T-cell (primary cell): Measurements from ENCODE around the gene ENC1. TPM values are rescaled to one million over a fixed set of nuclear protein-coding genes. Genes with fewer than 3 reads are reported as not detected.

Experiments used
- ATAC-seq, 4 experiments: fragments of 200-7000 bp in 3 of 4; fragments of 150-1000 bp in 1 of 4; cut with Tn5 transposase; replicated peaks in 1 of 4; 1 replicate in 3 of 4; 2 replicates in 1 of 4; pipeline ENCODE4 v1.10.0; 2021; ENCODE audit warnings: moderate library complexity in 3 of 4, mild to moderate bottlenecking in 2 of 4, moderate number of reproducible peaks in 1 of 4
- CTCF ChIA-PET, 2 donors: fragments of 300-600 bp; sonication (Branson Sonifier 250); formaldehyde crosslinking; loops; one replicate each; lab custom pipeline; 2022; ENCODE audit warnings: antibody characterized with exemption in 2 of 2; lab: Charles Lee
- POLR2A ChIA-PET, 2 donors: fragments of 300-600 bp; sonication (Branson Sonifier 250); formaldehyde crosslinking; loops; one replicate each; lab custom pipeline; 2022; ENCODE audit warnings: antibody characterized with exemption in 2 of 2; lab: Charles Lee
- DNase-seq, 35 experiments: peaks; one replicate each; pipeline versions ENCODE4 v3.0.0 to v3.0.0-alpha.2; 2013 to 2023
- H3K27ac ChIP-seq: one replicate; pipeline ENCODE4 v1.5.1; 2013; ENCODE audit warnings: low read length
- H3K27me3 ChIP-seq, 2 experiments: replicated peaks in 1 of 2; 1 replicate in 1 of 2; 2 replicates in 1 of 2; pipeline versions ENCODE4 v1.6.1 to v1.7.0; 2013; ENCODE audit warnings: low read length in 1 of 2, mixed read lengths in 1 of 2; ENCODE audit not compliant: control insufficient read depth in 2 of 2, insufficient read depth in 2 of 2; ENCODE audit errors: extremely low read depth in 1 of 2
- H3K36me3 ChIP-seq, 2 donors: 1 replicate in 1 of 2; 2 replicates in 1 of 2; pipeline versions ENCODE4 v1.6.1 to v1.7.0; 2013; ENCODE audit warnings: low read length in 1 of 2; ENCODE audit not compliant: control insufficient read depth in 2 of 2, insufficient read depth in 1 of 2; ENCODE audit errors: extremely low read depth in 1 of 2
- H3K4me1 ChIP-seq, 2 experiments: 1 replicate in 1 of 2; 2 replicates in 1 of 2; pipeline versions ENCODE4 v1.6.1 to v1.7.0; 2013; ENCODE audit warnings: low read length in 2 of 2, mixed read lengths in 1 of 2; ENCODE audit not compliant: insufficient read depth in 2 of 2, control insufficient read depth in 1 of 2; ENCODE audit errors: extremely low read depth in 1 of 2
- H3K4me3 ChIP-seq, 2 donors: 1 replicate in 1 of 2; 2 replicates in 1 of 2; pipeline versions ENCODE4 v1.5.1 to v1.7.0; 2013; ENCODE audit warnings: mild to moderate bottlenecking in 2 of 2, low read length in 1 of 2, moderate library complexity in 1 of 2; ENCODE audit not compliant: control insufficient read depth in 1 of 2; ENCODE audit errors: extremely low read depth in 1 of 2
- H3K9me3 ChIP-seq: 2 replicates; pipeline ENCODE4 v1.7.0; 2013
- H3K27ac Mint-ChIP-seq, 2 donors: one replicate each; pipeline ENCODE4 v1.8.0; 2020 to 2021; ENCODE audit warnings: mild to moderate bottlenecking in 2 of 2, mixed read lengths in 2 of 2
- H3K27me3 Mint-ChIP-seq, 2 donors: one replicate each; pipeline ENCODE4 v1.8.0; 2021 to 2022; ENCODE audit warnings: mixed read lengths in 2 of 2
- H3K36me3 Mint-ChIP-seq: one replicate; pipeline ENCODE4 v1.8.0; 2021; ENCODE audit warnings: mixed read lengths
- H3K4me1 Mint-ChIP-seq, 3 donors: one replicate each; pipeline ENCODE4 v1.8.0; 2020 to 2022; ENCODE audit warnings: mixed read lengths in 3 of 3, mild to moderate bottlenecking in 1 of 3
- H3K4me3 Mint-ChIP-seq, 3 donors: one replicate each; pipeline ENCODE4 v1.8.0; 2020 to 2022; ENCODE audit warnings: mild to moderate bottlenecking in 3 of 3, mixed read lengths in 3 of 3, moderate library complexity in 3 of 3
- H3K9me3 Mint-ChIP-seq, 3 donors: one replicate each; pipeline ENCODE4 v1.8.0; 2020 to 2022; ENCODE audit warnings: mixed read lengths in 3 of 3
- whole genome bisulfite sequencing: methylation state at CpG from one replicate; pipeline ENCODE4 v1.1.5; 2013; ENCODE audit warnings: missing lambda C conversion rate; ENCODE audit not compliant: insufficient coverage; 5-methylcytosine and 5-hydroxymethylcytosine counted together
- total RNA-seq, 35 experiments: library from RNA in 6 of 35; stranded (reverse) in 6 of 35; fragments of 120-200 nt in 1 of 35; gene quantifications; one replicate each; pipeline versions ENCODE4 v1.2.1 to v1.2.4 and lab custom pipeline; 2013 to 2026

The ENC1 gene
- total RNA-seq, 5 donors from 2014 or later (not counting 1 experiment from before 2014, with no cell fraction given): 0.70 to 21.0 (median 2.7) TPM

- ATAC-seq: no peak
Measured at GRCh38 chr5:74670396-74671038, 30.0 kb upstream of the ENC1 start.

GRCh38 chr5:74669821-74670220 lies 29.3 kb upstream of the ENC1 start:
- Histone ChIP-seq H3K4me3 (no peak overlapping the region), H3K27ac (no peak overlapping the region), H3K9me3 (no peaks in the 10 kb centered on the region), H3K36me3 (no peaks in the 10 kb centered on the region), H3K27me3 (peaks cover 0 to 15% of the 10 kb centered on the region in 2 experiments), H3K4me1 (no peaks in the 10 kb centered on the region)
- no CpG with 5 or more reads among the region's 2 CpGs for WGBS
- Mint-ChIP-seq H3K4me1 (no peaks in the 10 kb centered on the region), H3K36me3 (no peaks in the 10 kb centered on the region), H3K27me3 (peaks cover 8 to 9% of the 10 kb centered on the region in 2 donors), H3K4me3 (no peak overlapping the region), H3K27ac (no peak overlapping the region), H3K9me3 (no peaks in the 10 kb centered on the region)
- DNase-seq: no peak
- ChIA-PET CTCF (interaction anchor here in 1 of 2 donors (0.6 kb wide), 1 partner anchor 21 kb away, joined by 3 read pairs; no protein-coding TSS in a partner anchor), POLR2A (no interaction called here)
- ATAC-seq: no peak

More at GRCh38 chr5:74670396-74671038, 30.0 kb upstream of the ENC1 start:
- WGBS: 90% methylated on average over 8 of the region's 11 CpGs
- H3K27me3 ChIP-seq: peaks cover 0 to 15% of the 10 kb centered on the region in 2 experiments
- H3K4me1 Mint-ChIP-seq: no peaks in the 10 kb centered on the region
- ChIA-PET POLR2A (no interaction called here), CTCF (no interaction called here)
- no peak overlapping the region for H3K4me3 Mint-ChIP-seq
- H3K36me3 ChIP-seq: no peaks in the 10 kb centered on the region
- no peaks in the 10 kb centered on the region for H3K9me3 Mint-ChIP-seq
- H3K27ac ChIP-seq: no peak overlapping the region
- no peaks in the 10 kb centered on the region for H3K4me1 ChIP-seq
- peaks cover 8 to 9% of the 10 kb centered on the region in 2 donors for H3K27me3 Mint-ChIP-seq
- DNase-seq: no peak
- H3K36me3 Mint-ChIP-seq: no peaks in the 10 kb centered on the region
- no peak overlapping the region for H3K4me3 ChIP-seq
- H3K9me3 ChIP-seq: no peaks in the 10 kb centered on the region
- H3K27ac Mint-ChIP-seq: no peak overlapping the region

GRCh38 chr5:74667396-74667795 lies 26.9 kb upstream of the ENC1 start:
- POLR2A ChIA-PET: no interaction called here
- Histone ChIP-seq H3K27ac (no peak overlapping the region), H3K4me3 (no peak overlapping the region), H3K36me3 (no peaks in the 10 kb centered on the region), H3K4me1 (no peaks in the 10 kb centered on the region), H3K27me3 (peaks cover 0 to 19% of the 10 kb centered on the region in 2 experiments), H3K9me3 (no peaks in the 10 kb centered on the region)
- DNase-seq: no peak
- Mint-ChIP-seq H3K4me3 (no peak overlapping the region), H3K27me3 (peaks cover 12 to 14% of the 10 kb centered on the region in 2 donors), H3K4me1 (no peaks in the 10 kb centered on the region), H3K27ac (no peak overlapping the region), H3K9me3 (no peaks in the 10 kb centered on the region), H3K36me3 (no peaks in the 10 kb centered on the region)
- 100% methylated on average over 1 of the region's 4 CpGs for WGBS
- CTCF ChIA-PET: no interaction called here
- ATAC-seq: no peak

- H3K4me1 ChIP-seq: no peaks in the 10 kb centered on the region
- ATAC-seq (no peak), DNase-seq (no peak)
- peaks cover 0 to 13% of the 10 kb centered on the region in 2 experiments for H3K27me3 ChIP-seq
- H3K4me3 ChIP-seq: no peak overlapping the region
- Mint-ChIP-seq H3K27ac (no peak overlapping the region), H3K9me3 (no peaks in the 10 kb centered on the region), H3K4me1 (no peaks in the 10 kb centered on the region), H3K4me3 (no peak overlapping the region), H3K36me3 (no peaks in the 10 kb centered on the region), H3K27me3 (peaks cover 5 to 12% of the 10 kb centered on the region in 2 donors)
- H3K27ac ChIP-seq: no peak overlapping the region
- ChIA-PET POLR2A (no interaction called here), CTCF (no interaction called here)
- H3K36me3 ChIP-seq: no peaks in the 10 kb centered on the region
- no CpG with 5 or more reads among the region's 1 CpG for WGBS
- no peaks in the 10 kb centered on the region for H3K9me3 ChIP-seq
Measured at GRCh38 chr5:74665816-74666215, 25.3 kb upstream of the ENC1 start.

GRCh38 chr5:74665273-74665672 lies 24.7 kb upstream of the ENC1 start:
- Mint-ChIP-seq H3K4me1 (no peaks in the 10 kb centered on the region), H3K27ac (no peak overlapping the region), H3K9me3 (no peaks in the 10 kb centered on the region), H3K36me3 (no peaks in the 10 kb centered on the region), H3K4me3 (no peak overlapping the region), H3K27me3 (peaks cover 10 to 18% of the 10 kb centered on the region in 2 donors)
- Histone ChIP-seq H3K27ac (no peak overlapping the region), H3K27me3 (peaks cover 0 to 8% of the 10 kb centered on the region in 2 experiments), H3K36me3 (no peaks in the 10 kb centered on the region), H3K4me1 (no peaks in the 10 kb centered on the region), H3K9me3 (no peaks in the 10 kb centered on the region), H3K4me3 (no peak overlapping the region)
- no CpG with 5 or more reads among the region's 2 CpGs for WGBS
- DNase-seq (no peak), ATAC-seq (no peak)
- ChIA-PET CTCF (interaction anchor here in 1 of 2 donors (0.6 kb wide), 1 partner anchor 16 kb away, joined by 3 read pairs; no protein-coding TSS in a partner anchor), POLR2A (no interaction called here)

GRCh38 chr5:74664551-74664950 lies 24.0 kb upstream of the ENC1 start:
- 60% methylated on average over 3 of the region's 5 CpGs for WGBS
- Mint-ChIP-seq H3K4me3 (no peak overlapping the region), H3K27ac (no peak overlapping the region), H3K4me1 (no peaks in the 10 kb centered on the region), H3K36me3 (no peaks in the 10 kb centered on the region), H3K27me3 (peaks cover 13 to 22% of the 10 kb centered on the region in 2 donors), H3K9me3 (no peaks in the 10 kb centered on the region)
- Histone ChIP-seq H3K4me1 (no peaks in the 10 kb centered on the region), H3K4me3 (no peak overlapping the region), H3K27ac (no peak overlapping the region), H3K36me3 (no peaks in the 10 kb centered on the region), H3K27me3 (peaks cover 0 to 8% of the 10 kb centered on the region in 2 experiments), H3K9me3 (no peaks in the 10 kb centered on the region)
- no peak for ATAC-seq
- DNase-seq: no peak
- ChIA-PET CTCF (interaction anchor here in 1 of 2 donors (1.0 kb wide), 1 partner anchor 10 kb away, joined by 3 read pairs; no protein-coding TSS in a partner anchor), POLR2A (interaction anchor here in 1 of 2 donors (0.6 kb wide), 1 partner anchor 30 kb away, joined by 5 read pairs; no protein-coding TSS in a partner anchor)
